Stimulated activated CD4-positive, alpha-beta T cell treated with anti-CD3 and anti-CD28 coated beads, Interleukin-2, amount 100 ng/mL, for 4 hours (primary cell): ENCODE measurements around the gene ABI3BP.

Experiments
- DNase-seq: peaks from one replicate; pipeline ENCODE4 v3.0.0-alpha.2; 2020; ENCODE audit warnings: low read depth

Gene ABI3BP

GRCh38 chr3:100984308-100984707, 8.9 kb downstream of the ABI3BP start:
- no peak for DNase-seq

- DNase-seq = no peak
Observed at GRCh38 chr3:100982710-100983109, 10.5 kb downstream of the ABI3BP start.

- DNase-seq = no peak
Observed at GRCh38 chr3:100981164-100981911, 11.9 kb downstream of the ABI3BP start.

- no peak for DNase-seq
Observed at GRCh38 chr3:100978011-100978659, 15.1 kb downstream of the ABI3BP start.

GRCh38 chr3:100976611-100977010, 16.6 kb downstream of the ABI3BP start:
- no peak for DNase-seq

GRCh38 chr3:100975714-100976113, 17.5 kb downstream of the ABI3BP start:
- no peak for DNase-seq

- DNase-seq = no peak
Observed at GRCh38 chr3:100973594-100973993, 19.6 kb downstream of the ABI3BP start.

GRCh38 chr3:100972867-100973266, 20.4 kb downstream of the ABI3BP start:
- no peak for DNase-seq

- DNase-seq = no peak
Observed at GRCh38 chr3:100972301-100972844, 20.8 kb downstream of the ABI3BP start.

- no peak for DNase-seq
Observed at GRCh38 chr3:100971798-100972197, 21.4 kb downstream of the ABI3BP start.

- no peak for DNase-seq
Observed at GRCh38 chr3:100970477-100970990, 22.7 kb downstream of the ABI3BP start.

- no peak for DNase-seq
Observed at GRCh38 chr3:100968932-100969906, 24.0 kb downstream of the ABI3BP start.

- no peak for DNase-seq
Observed at GRCh38 chr3:100966807-100967206, 26.4 kb downstream of the ABI3BP start.

- DNase-seq = no peak
Observed at GRCh38 chr3:100966049-100966491, 27.2 kb downstream of the ABI3BP start.

- DNase-seq = no peak
Observed at GRCh38 chr3:100963041-100963440, 30.2 kb downstream of the ABI3BP start.

- no peak for DNase-seq
Observed at GRCh38 chr3:100957261-100957986, 35.8 kb downstream of the ABI3BP start.

- DNase-seq = no peak
Observed at GRCh38 chr3:100956276-100956675, 36.9 kb downstream of the ABI3BP start.

GRCh38 chr3:100954990-100955389, 38.2 kb downstream of the ABI3BP start:
- DNase-seq = no peak

GRCh38 chr3:100954199-100954935, 38.9 kb downstream of the ABI3BP start:
- no peak for DNase-seq

- no peak for DNase-seq
Observed at GRCh38 chr3:100953103-100953502, 40.1 kb downstream of the ABI3BP start.

GRCh38 chr3:100947119-100947518, 46.1 kb downstream of the ABI3BP start:
- no peak for DNase-seq
